Panc1 (cell line): ENCODE results near the gene TMEM185B.

ENCODE experiments used
- CTCF ChIP-seq: fragments of 450-650 bp; IDR thresholded peaks from 2 replicates; pipeline ENCODE4 v1.5.1; 2017; ENCODE audit warnings: mild to moderate bottlenecking
- REST ChIP-seq, 2 experiments: IDR thresholded peaks; 2 replicates each; pipeline ENCODE4 v1.6.1; 2011 to 2012; ENCODE audit warnings: low read depth in 2 of 2, control low read depth in 1 of 2, low read length in 1 of 2, mild to moderate bottlenecking in 1 of 2, moderate library complexity in 1 of 2; ENCODE audit not compliant: insufficient read depth in 1 of 2
- SIN3A ChIP-seq: IDR thresholded peaks from 2 replicates; pipeline ENCODE4 v1.6.1; 2012; ENCODE audit warnings: low read depth, mild to moderate bottlenecking, low read length, moderate library complexity, borderline replicate concordance; ENCODE audit not compliant: insufficient read depth

DNA sequence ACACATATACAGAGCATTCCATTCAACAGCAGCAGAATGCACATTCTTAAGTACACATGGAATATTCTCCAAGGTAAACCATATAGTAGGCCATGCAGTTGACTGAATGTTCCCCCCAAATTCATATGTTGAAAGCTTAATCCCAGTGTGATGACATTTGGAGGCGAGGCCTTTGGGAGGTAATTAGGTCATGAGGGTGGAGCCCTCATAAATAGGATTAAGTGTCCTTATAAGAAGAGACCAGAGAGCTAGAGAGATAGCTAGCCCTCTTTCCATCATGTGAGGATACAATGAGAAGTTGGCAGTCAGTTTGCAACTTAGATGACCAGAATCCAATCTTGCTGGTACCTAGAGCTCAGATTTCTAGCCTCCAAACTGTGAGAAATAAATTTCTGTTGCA, 27.6 kb downstream of the TMEM185B start:
- TF ChIP-seq CTCF (no peak), SIN3A (no peak), REST (IDR thresholded peaks at IDR 0.05; ENCODE audit: insufficient read depth in 1 of 2, low read depth in 2 of 2, low read length in 1 of 2) (no peak)
